NCI-H1436 (cell line): Measurements from ENCODE around the gene AACS.
"Not testable (repeated sequence)": the region's sequence is repeated elsewhere in the genome, so short reads cannot be mapped to it uniquely, and the experiment has no call there.

ENCODE experiments used
- DNase-seq: peaks from one replicate; lab custom pipeline; 2025; lab: John Stamatoyannopoulos, UW

Gene AACS

GRCh38 chr12:125056306-125056705 is 8.9 kb upstream of the AACS start:
- DNase-seq: no peak

DNA sequence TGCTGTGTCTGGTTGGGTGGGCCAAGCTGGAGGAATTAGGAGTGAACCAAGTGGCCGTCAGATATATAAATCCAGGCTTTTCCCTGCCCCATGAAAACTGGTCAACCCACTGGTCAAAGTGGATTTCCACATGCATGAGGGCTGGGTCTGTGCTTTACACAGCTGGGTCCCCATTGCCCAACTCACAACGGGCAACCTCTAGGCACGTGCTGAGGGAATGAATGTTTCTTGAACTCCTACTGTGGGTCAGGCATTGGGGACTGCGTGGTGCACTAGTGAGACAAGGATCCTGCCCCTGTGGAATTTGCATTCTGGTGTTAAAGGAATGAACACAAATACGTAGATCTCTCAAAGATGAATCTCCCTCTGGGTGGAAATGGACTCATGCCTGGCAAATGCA is 7.5 kb upstream of the AACS start:
- no peak for DNase-seq

DNA sequence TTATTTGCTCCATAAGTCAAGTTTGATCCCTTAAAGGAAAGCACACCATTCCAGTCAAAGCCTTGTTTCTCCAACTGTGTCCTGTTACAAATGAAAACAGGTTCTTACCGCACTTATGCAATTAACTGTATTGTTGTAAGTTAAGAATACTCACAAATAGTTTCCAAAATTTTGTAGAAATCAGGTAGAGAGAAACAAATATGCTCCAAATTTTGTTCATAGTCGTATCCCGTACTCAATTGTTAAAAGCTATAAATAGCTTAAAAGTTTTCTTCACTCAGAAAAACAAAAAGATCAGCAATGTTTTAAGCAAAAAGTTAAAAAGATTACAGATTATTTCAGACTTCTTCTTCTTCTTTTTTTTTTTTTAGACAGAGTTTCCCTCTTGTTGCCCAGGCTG is 4.0 kb upstream of the AACS start:
- no peak for DNase-seq

- not testable (repeated sequence) for DNase-seq
Measured at GRCh38 chr12:125063522-125063921, 1.7 kb upstream of the AACS start.

- no peak for DNase-seq
Measured at GRCh38 chr12:125064492-125064891, 743 bp upstream of the AACS start.

DNA sequence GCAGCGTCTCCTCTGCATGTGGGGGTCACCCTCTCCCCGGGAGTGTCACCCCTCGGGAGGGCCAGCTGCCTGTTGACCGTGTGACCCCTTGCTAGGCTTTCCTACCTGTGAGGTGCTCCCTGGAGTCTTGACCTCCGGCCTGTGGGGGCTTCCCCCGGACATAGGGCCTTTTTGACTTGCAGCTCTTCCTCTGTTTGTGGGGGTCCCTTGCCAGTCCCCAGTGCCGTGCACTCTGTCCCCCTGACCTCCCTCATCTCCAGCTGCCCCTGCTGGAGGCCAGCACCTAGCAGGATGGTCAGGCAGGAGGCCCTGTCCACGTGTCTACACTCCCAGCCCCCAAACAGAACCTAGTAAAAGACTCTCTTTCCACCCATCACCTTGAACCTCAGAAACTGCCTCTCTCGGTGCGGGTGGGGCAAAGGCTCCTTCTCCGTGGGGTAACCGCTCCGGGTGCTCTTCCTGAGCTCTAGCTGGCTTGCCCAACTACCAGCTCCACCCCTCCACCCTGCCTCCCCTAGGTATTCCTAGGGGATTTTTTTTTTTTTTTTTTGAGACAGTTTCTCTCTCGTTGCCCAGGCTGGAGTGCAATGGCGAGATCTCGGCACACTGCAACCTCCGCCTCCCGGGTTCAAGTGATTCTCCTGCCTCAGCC is 810 bp downstream of the AACS start:
- DNase-seq: no peak

GRCh38 chr12:125068391-125068790 is 3.2 kb downstream of the AACS start:
- no peak for DNase-seq

DNA sequence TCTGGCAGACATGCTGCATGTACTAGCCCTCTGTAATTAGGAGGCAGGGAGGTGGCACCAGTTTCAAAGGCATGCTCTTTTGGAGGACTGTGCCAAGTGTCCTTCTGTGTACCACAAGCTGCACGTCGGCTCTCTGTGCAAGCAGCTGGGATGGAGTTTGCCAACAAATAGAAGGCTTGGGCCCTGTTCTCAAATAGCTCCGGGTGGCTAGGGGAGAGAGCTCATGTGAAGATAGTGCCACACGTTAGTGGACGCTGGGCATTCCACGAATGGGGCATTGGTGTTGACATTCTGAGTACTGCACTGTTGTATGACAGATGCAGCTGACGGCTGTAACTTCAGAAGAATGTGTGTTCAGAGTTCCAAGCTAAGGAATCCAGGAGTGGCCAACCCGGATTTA is 4.4 kb downstream of the AACS start:
- DNase-seq: no peak

- DNase-seq: no peak
Measured at GRCh38 chr12:125070112-125070511, 4.9 kb downstream of the AACS start.

- DNase-seq: no peak
Measured at GRCh38 chr12:125070661-125071390, 5.6 kb downstream of the AACS start.

DNA sequence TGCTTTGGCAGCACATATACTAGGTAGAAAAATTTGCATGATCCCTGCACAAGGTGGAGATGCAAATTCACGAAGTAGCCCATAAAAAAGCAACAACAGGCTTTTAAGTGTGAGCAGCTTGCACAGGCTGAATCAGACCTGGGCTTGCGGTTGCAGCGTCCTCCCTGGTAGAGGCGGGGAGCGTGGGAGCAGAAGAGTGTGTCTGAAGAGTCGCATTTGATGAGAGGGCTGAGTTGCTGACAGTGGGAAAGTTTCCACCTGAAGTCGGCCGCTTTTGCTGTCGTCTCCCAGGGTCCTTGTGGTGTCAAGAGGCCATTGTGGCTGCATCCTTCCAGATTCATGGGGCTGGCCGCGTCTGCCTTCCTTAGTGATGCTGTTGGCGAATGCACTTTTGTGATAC is 6.2 kb downstream of the AACS start:
- no peak for DNase-seq

GRCh38 chr12:125072496-125072895 is 7.3 kb downstream of the AACS start:
- DNase-seq: no peak

DNA sequence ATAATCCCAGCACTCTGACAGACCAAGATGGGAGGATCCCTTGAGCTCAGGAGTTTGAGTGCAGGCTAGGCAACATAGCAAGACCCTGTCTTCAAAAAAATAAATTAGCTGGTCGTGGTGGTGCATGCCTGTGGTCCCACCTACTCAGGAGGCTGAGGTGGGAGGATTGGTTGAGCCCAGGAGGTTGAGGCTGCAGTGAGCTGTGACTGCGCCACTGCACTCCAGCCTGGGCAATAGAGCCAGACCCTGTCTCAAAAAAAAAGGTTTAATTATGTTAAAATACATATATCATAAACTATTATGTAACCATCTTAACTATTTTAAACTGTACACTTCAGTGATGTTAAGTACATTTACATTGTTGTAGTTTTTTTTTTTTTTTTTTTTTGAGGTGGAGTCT is 9.1 kb downstream of the AACS start:
- DNase-seq: not testable (repeated sequence)

DNA sequence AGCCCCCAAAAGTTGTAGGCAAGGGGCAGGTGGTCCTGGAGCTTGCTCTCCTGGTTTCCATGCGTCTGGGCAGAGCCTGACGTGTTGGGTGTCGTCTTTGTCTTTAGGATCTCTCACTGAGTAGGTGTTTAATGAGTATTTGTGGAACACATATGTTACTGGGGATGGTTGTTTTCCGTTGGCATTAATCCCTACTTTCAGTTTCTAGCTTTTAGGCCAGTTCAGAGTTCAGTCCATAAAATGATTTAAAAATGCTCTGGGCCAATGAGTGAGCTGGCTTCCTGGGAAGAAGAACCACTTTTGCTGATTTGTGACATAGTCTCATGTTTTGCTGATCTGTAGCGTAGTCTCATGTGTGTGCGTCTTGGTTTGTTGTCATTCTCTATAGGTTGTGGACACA is 10.9 kb downstream of the AACS start:
- DNase-seq: no peak

- DNase-seq: no peak
Measured at GRCh38 chr12:125079084-125079483, 13.8 kb downstream of the AACS start.

DNA sequence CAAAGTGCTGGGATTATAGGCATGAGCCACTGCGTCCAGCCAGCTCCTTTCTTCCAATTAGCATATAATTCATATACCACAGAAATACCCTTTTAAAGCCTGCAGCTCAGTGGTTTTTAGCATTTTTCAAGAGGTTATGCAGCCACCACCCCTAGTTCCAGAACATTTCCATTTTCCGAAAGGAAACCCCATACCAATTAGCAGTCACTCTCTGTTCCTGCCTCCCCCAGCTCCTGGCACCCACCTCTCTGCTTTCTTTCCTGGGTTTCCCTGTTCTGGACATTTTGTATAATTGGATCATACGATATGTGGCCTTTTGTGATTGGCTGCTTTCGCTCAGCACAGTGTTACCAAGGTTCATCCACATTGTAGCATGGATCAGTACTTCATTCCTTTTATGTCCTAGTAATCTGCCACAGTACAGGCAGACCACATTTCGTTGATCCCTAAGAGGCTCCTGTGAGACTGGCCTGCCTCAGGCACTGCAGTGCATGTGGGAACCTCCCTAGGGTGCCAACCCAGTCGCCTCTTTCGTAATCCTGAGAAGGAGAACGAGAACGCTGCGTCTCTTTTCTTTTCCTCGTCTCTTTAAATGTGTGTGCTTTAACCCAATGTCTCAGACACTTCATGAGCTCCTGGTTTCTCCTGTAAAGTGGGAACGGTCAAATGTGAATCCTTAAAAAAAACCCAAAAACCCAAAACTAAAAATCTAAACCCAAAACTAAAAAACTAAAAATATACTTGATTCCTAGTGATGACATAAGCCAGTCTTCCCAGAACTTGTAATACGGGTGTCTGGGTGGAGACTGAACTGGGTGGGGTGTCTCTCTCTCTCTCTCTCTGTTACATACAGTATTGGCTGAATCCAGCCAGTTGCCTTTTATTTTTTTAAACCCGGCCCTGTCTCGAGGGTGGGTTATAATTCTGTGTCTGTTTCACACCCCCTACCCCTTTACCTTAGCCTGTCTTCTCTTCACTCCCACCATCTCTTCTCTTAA is 14.7 kb downstream of the AACS start:
- DNase-seq: peak; percentile 32

DNA sequence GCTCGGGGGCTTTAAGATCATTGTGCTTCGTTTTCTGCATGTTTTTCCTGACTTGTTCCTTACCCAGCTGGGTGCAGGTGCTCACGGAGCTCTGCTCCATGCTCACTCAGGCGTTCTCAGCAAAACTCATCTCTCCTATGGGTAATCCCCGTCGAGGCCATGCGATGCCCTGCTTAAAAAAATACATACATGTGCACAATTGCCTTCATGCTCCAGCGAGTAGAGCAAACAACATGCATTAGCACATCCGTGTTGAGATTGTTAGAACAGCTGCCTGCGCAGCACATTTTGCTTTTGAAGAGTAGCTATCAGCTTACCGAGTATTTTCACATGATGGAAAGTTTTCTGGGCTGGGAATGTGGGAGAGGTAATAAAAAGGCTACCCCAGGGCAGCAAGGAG is 16.2 kb downstream of the AACS start:
- peak; percentile 92 for DNase-seq

GRCh38 chr12:125083072-125083471 is 17.8 kb downstream of the AACS start:
- DNase-seq: no peak

DNA sequence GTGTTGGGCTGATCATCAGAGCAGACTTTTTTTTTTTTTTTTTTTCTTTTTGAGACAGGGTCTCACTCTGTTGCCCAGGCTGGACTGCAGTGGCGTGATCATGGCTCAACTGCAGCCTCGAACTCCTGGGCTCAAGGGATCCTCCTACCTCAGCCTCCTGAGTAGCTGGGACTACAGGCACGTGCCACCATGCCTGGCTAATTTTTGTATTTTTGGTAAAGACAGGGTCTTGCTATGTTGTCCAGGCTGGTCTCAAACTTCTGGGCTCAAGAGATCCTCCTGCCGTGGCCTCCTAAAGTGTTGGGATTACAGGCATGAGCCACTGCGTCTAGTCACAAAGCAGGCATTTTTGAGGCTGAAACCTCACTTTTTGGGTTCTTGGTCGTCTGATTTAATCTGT is 23.0 kb downstream of the AACS start:
- DNase-seq: not testable (repeated sequence)

- DNase-seq: no peak
Measured at GRCh38 chr12:125089083-125089482, 23.8 kb downstream of the AACS start.

DNA sequence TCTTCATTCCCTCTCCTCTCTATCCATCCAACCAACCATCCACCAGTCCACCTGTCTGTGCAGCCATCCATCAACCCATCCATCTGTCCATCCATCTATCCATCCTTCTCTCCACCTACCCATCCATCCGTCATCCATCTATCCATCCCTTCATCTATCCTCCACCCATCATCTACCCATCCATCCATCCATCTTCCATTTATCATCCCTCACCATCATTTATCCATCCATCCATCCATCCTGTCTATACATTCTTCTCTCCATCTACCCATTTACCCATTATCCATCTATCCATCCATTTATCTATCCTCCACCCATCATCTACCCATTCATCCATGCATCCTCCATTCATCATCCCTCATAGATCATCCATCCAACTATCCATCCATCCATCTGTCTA is 24.4 kb downstream of the AACS start:
- DNase-seq: no peak

DNA sequence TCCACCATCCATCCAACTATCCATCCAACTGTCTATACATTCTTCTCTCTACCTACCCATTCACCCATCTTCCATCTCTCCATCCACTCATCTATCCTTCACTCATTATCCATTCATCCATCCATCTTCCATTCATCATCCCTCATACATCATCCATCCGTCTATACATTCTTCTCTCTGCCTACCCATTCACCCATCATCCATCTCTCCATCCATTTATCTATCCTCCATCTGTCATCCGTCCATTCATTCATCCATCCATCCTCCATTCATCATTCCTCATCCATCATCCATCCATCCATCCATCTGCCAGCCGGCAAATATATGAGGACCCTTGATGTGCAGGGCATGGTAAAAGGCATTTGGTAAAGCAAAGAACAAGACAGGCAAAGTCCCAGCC is 25.2 kb downstream of the AACS start:
- no peak for DNase-seq

DNA sequence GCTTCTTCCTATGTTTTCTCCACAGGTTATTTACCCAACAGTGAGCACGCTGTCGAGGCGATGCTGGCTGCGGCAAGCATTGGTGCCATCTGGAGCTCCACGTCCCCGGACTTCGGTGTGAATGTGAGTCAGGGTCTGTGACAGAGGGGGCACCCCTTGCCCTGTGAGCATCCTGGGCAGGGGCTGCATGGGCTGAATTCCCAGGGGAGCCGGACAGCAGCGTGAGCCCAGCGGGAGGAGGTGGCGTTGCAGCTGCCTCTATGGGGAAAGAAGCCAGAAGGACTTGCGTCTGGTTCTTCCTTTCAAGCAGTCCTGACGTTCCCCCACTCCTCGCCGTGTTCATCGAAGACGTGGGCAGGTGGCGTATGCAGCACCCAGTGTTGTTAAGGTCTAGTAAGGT is 26.2 kb downstream of the AACS start:
- DNase-seq: no peak
